Measurements from ENCODE around the gene PGAP6.
"Not testable (repeated sequence)": the region's sequence is repeated elsewhere in the genome, so short reads cannot be mapped to it uniquely, and the experiment has no call there.

Gene PGAP6

DNA sequence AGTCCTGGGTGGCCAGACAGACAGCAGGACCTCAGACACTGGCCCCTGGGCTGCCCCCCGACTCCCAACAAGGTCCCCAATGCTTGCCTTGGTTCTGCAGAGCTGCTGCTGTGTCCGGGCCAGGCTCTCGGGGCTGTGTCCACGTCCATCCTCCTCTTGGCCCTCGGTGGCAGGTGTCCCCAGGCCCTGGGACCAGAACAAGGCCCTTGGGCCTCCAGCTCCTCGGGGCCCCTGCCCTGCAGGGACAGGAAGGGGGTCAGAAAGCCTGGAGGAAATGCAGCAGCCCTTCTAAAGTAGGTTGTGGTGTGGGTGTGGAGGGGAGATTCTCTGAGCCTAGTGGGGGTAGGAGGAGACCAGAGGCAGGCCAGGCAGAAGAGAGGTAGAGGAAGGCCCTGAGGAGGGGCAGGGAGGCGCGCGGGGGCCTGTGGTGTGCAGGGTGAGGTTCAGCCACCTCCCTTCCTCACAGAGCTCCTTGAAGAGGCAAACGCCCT is 26.8 kb downstream of the PGAP6 start:
- Histone ChIP-seq H3K4me1 (ENCODE audit: control insufficient read depth, insufficient read depth, low read length) (peaks cover 5% of the 10 kb centered on the region), H3K9ac (ENCODE audit: low read length) (no peak overlapping the region), H3K4me3 (ENCODE audit: low read length) (no peak overlapping the region), H3K27me3 (ENCODE audit: control insufficient read depth, insufficient read depth, low read length) (no peaks in the 10 kb centered on the region), H3K36me3 (ENCODE audit: control insufficient read depth, insufficient read depth, low read length) (no peaks in the 10 kb centered on the region), H3K9me3 (ENCODE audit: control insufficient read depth, low read length) (no peaks in the 10 kb centered on the region)

- H3K9ac ChIP-seq (ENCODE audit: low read length) = no peak overlapping the region
These were observed 27.4 kb downstream of the PGAP6 start for GRCh38 chr16:354291-354881.

GRCh38 chr16:353404-354290 is 28.1 kb downstream of the PGAP6 start:
- Histone ChIP-seq H3K27me3 (ENCODE audit: control insufficient read depth, insufficient read depth, low read length) (no peaks in the 10 kb centered on the region), H3K36me3 (ENCODE audit: control insufficient read depth, insufficient read depth, low read length) (no peaks in the 10 kb centered on the region), H3K9ac (ENCODE audit: low read length) (peak overlapping the region; percentile 57), H3K9me3 (ENCODE audit: control insufficient read depth, low read length) (no peaks in the 10 kb centered on the region), H3K4me1 (ENCODE audit: control insufficient read depth, insufficient read depth, low read length) (peaks cover 5% of the 10 kb centered on the region), H3K4me3 (ENCODE audit: low read length) (peak overlapping the region; percentile 4)

More at GRCh38 chr16:354291-354881, 27.4 kb downstream of the PGAP6 start:
- H3K9me3 ChIP-seq (ENCODE audit: control insufficient read depth, low read length) = no peaks in the 10 kb centered on the region
- no peaks in the 10 kb centered on the region for H3K36me3 ChIP-seq (ENCODE audit: control insufficient read depth, insufficient read depth, low read length)
- H3K27me3 ChIP-seq (ENCODE audit: control insufficient read depth, insufficient read depth, low read length) = no peaks in the 10 kb centered on the region
- no peak overlapping the region for H3K4me3 ChIP-seq (ENCODE audit: low read length)
- peaks cover 5% of the 10 kb centered on the region for H3K4me1 ChIP-seq (ENCODE audit: control insufficient read depth, insufficient read depth, low read length)

- H3K4me3 ChIP-seq (ENCODE audit: low read length) = peak within 1 kb of the TSS; percentile 4
- peak within 1 kb of the TSS; percentile 59 for H3K9ac ChIP-seq (ENCODE audit: low read length)
- no peaks in the 10 kb centered on the region for H3K27me3 ChIP-seq (ENCODE audit: control insufficient read depth, insufficient read depth, low read length)
- H3K4me1 ChIP-seq (ENCODE audit: control insufficient read depth, insufficient read depth, low read length) = peaks cover 5% of the 10 kb centered on the region
- H3K9me3 ChIP-seq (ENCODE audit: control insufficient read depth, low read length) = no peaks in the 10 kb centered on the region
- no peaks in the 10 kb centered on the region for H3K36me3 ChIP-seq (ENCODE audit: control insufficient read depth, insufficient read depth, low read length)
These were observed 29.0 kb downstream of the PGAP6 start, which contains the start of gene AXIN1 for GRCh38 chr16:352547-353403. AXIN1 (minus strand) TSS chr16:352723; CDS start chr16:347025, 5,698 bp downstream.

- Histone ChIP-seq H3K36me3 (ENCODE audit: control insufficient read depth, insufficient read depth, low read length) (no peaks in the 10 kb centered on the region), H3K9ac (ENCODE audit: low read length) (peak overlapping the region; percentile 59), H3K27me3 (ENCODE audit: control insufficient read depth, insufficient read depth, low read length) (no peaks in the 10 kb centered on the region), H3K4me1 (ENCODE audit: control insufficient read depth, insufficient read depth, low read length) (peaks cover 5% of the 10 kb centered on the region), H3K4me3 (ENCODE audit: low read length) (no peak overlapping the region), H3K9me3 (ENCODE audit: control insufficient read depth, low read length) (no peaks in the 10 kb centered on the region)
These were observed 29.8 kb downstream of the PGAP6 start for GRCh38 chr16:351804-352520.

DNA sequence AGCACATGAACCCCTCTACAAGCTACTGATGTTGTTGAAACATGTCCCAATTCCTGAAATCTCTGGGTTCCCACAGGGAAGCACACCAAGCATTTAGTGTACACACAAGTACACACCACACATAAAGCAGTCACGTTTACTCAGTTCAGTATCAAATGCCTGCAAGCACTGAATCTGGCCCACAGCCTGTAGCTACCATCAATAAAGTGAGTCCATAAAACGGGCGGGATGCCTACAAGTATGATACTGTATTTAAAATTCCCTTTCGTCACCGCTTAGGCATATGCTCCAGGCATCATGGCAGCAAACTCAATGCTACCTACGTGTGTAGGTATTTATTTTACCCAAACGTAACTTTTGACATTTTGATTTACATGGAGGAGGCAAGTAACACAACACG is 31.6 kb downstream of the PGAP6 start:
- Histone ChIP-seq H3K36me3 (ENCODE audit: control insufficient read depth, insufficient read depth, low read length) (no peaks in the 10 kb centered on the region), H3K4me1 (ENCODE audit: control insufficient read depth, insufficient read depth, low read length) (peaks cover 5% of the 10 kb centered on the region), H3K9ac (ENCODE audit: low read length) (no peak overlapping the region), H3K9me3 (ENCODE audit: control insufficient read depth, low read length) (no peaks in the 10 kb centered on the region), H3K4me3 (ENCODE audit: low read length) (no peak overlapping the region), H3K27me3 (ENCODE audit: control insufficient read depth, insufficient read depth, low read length) (no peaks in the 10 kb centered on the region)

DNA sequence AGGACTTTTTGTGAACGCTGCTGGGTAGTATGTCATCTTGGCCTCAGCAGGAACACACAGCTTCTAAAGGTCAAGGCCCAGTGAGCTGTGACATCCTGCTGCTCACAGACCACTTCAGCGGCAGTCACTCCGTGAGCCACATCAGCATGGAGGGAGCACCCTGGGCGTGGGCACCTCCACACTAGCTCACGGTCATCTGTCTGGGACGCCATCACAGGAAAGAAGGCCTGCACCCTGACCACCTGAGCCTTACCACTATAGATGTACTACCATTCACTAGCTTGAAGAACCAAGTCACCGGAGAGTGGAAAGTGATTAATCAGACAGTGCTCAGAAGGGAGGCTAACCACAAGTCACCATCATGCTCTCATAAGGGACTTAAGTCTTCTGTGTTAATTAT is 32.6 kb downstream of the PGAP6 start:
- Histone ChIP-seq H3K9ac (ENCODE audit: low read length) (no peak overlapping the region), H3K9me3 (ENCODE audit: control insufficient read depth, low read length) (no peaks in the 10 kb centered on the region), H3K4me1 (ENCODE audit: control insufficient read depth, insufficient read depth, low read length) (peaks cover 5% of the 10 kb centered on the region), H3K36me3 (ENCODE audit: control insufficient read depth, insufficient read depth, low read length) (no peaks in the 10 kb centered on the region), H3K4me3 (ENCODE audit: low read length) (no peak overlapping the region), H3K27me3 (ENCODE audit: control insufficient read depth, insufficient read depth, low read length) (no peaks in the 10 kb centered on the region)

DNA sequence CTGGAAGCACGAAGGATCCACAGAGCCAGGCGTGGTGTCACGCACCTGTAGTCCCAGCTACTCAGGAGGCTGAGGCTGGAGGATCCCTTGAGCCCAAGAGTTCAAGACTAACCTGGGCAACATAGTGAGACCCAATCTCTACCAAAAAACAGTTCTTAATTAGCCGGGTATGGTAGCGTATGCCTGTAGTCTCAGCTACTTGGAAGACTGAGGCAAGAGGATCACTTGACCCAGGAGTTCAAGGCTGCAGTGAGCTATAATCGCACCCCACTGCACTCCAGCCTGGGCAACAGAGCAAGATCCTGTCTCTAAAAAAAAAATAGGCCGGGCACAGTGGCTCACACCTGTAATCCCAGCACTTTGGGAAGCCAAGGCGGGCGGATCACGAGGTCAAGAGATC is 33.3 kb downstream of the PGAP6 start:
- H3K27me3 ChIP-seq (ENCODE audit: control insufficient read depth, insufficient read depth, low read length); H3K36me3 ChIP-seq (ENCODE audit: control insufficient read depth, insufficient read depth, low read length); H3K4me3 ChIP-seq (ENCODE audit: low read length); H3K9me3 ChIP-seq (ENCODE audit: control insufficient read depth, low read length); H3K4me1 ChIP-seq (ENCODE audit: control insufficient read depth, insufficient read depth, low read length); H3K9ac ChIP-seq (ENCODE audit: low read length): not testable (repeated sequence)

- Histone ChIP-seq H3K36me3 (ENCODE audit: control insufficient read depth, insufficient read depth, low read length) (no peaks in the 10 kb centered on the region), H3K27me3 (ENCODE audit: control insufficient read depth, insufficient read depth, low read length) (no peaks in the 10 kb centered on the region), H3K4me1 (ENCODE audit: control insufficient read depth, insufficient read depth, low read length) (no peaks in the 10 kb centered on the region), H3K4me3 (ENCODE audit: low read length) (no peak overlapping the region), H3K9me3 (ENCODE audit: control insufficient read depth, low read length) (no peaks in the 10 kb centered on the region), H3K9ac (ENCODE audit: low read length) (no peak overlapping the region)
These were observed 34.6 kb downstream of the PGAP6 start for GRCh38 chr16:347203-347602.

DNA sequence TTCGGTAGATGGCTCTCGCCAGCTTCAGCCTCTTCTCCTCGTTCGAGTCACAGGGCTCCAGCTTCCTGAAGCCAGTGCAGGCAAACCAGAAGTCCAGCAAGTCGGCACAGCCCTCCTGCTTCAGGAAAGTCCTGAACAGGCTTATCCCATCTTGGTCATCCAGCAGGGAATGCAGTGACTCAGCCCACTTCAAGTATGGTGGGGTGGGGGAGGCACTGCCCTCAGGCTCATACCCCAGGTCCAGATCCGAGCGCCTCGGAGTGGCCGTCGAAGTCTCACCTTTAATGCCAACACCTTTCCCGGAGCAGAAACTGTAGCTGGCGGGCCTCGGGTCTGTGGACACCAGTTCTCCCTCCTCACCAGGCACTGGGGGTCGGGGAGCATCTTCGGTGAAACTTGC is 35.2 kb downstream of the PGAP6 start:
- H3K9me3 ChIP-seq (ENCODE audit: control insufficient read depth, low read length) = no peaks in the 10 kb centered on the region
- no peak overlapping the region for H3K4me3 ChIP-seq (ENCODE audit: low read length)
- H3K4me1 ChIP-seq (ENCODE audit: control insufficient read depth, insufficient read depth, low read length) = no peaks in the 10 kb centered on the region
- H3K9ac ChIP-seq (ENCODE audit: low read length) = no peak overlapping the region
- no peaks in the 10 kb centered on the region for H3K36me3 ChIP-seq (ENCODE audit: control insufficient read depth, insufficient read depth, low read length)
- no peaks in the 10 kb centered on the region for H3K27me3 ChIP-seq (ENCODE audit: control insufficient read depth, insufficient read depth, low read length)

DNA sequence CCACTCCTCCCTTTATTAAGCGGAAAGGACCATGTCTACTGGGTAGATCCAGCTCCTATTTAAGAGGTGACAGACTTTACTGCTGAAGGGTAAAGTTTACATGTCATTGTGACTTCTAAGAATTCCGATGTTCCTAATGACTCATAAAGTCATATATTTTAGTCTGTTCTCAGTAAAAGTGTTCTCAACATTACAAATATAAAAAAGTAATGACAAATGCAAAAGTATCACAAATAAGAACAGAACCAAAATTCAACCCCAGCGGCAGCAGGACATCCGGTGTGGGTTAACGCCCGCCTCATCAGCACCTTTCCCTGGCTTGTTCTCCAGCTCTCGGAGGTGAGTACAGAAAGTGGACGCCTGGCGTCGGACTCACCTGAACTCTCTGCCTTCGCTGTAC is 36.0 kb downstream of the PGAP6 start:
- Histone ChIP-seq H3K9me3 (ENCODE audit: control insufficient read depth, low read length) (no peaks in the 10 kb centered on the region), H3K4me1 (ENCODE audit: control insufficient read depth, insufficient read depth, low read length) (no peaks in the 10 kb centered on the region), H3K36me3 (ENCODE audit: control insufficient read depth, insufficient read depth, low read length) (no peaks in the 10 kb centered on the region), H3K4me3 (ENCODE audit: low read length) (no peak overlapping the region), H3K27me3 (ENCODE audit: control insufficient read depth, insufficient read depth, low read length) (no peaks in the 10 kb centered on the region), H3K9ac (ENCODE audit: low read length) (no peak overlapping the region)
